ENCODE results near the gene SLC8A2. TPM values are rescaled to one million over a fixed set of nuclear protein-coding genes. Genes with fewer than 3 reads are reported as not detected.
A peak's percentile ranks its signal among the peaks of the same experiment; 100 is the strongest.

SLC8A2 gene
- 7.3 and 8.3 TPM in 2 replicates for total RNA-seq (2021; fragmentation: NEBNext Ultra II Directional; extraction: Animal tissue kit (Norgen Biotek cat#: 25700))
- 12.4 and 15.7 TPM in 2 replicates for polyA plus RNA-seq (2011; rRNA removed)
- 9.3 TPM for polyA plus RNA-seq (2011; cell fraction: cytosol; rRNA removed)
- polyA plus RNA-seq (2011; cell fraction: nucleus; rRNA removed), result 16.6 TPM
- polyA plus RNA-seq (2012, experiment 1 of 2), result 7.1 to 14.9 TPM (median 11.4 TPM) in 4 replicates
- polyA plus RNA-seq (2012, experiment 2 of 2), result 6.9 TPM
- polyA plus RNA-seq (2013, experiment 1 of 2), result 6.6 TPM
- 6.1 TPM for polyA plus RNA-seq (2013, experiment 2 of 2)
- polyA minus RNA-seq (2011; rRNA and poly(A)+ RNA removed), result 27.9 and 30.5 TPM in 2 replicates
- polyA minus RNA-seq (2011; cell fraction: cytosol; rRNA and poly(A)+ RNA removed), result 12.6 TPM
- polyA minus RNA-seq (2011; cell fraction: nucleus; rRNA and poly(A)+ RNA removed), result 9.7 TPM
- long read RNA-seq, experiment 1, partial matches to known transcripts, result 0 of 10 reads
- long read RNA-seq, experiment 1, other reads (novel, unspliced or antisense), result 10 of 10 reads
- long read RNA-seq, experiment 2, partial matches to known transcripts, result 0 of 1 reads
- long read RNA-seq, experiment 2, other reads (novel, unspliced or antisense), result 1 of 1 reads

GRCh38 chr19:47471733-47472457 is at the start of gene SLC8A2:
SLC8A2 (minus strand) TSS chr19:47471893; CDS start chr19:47466403, 5,490 bp downstream.
- POLR2A ChIA-PET (ENCODE audit: partially characterized antibody), result interaction anchor here (1.1 to 5.2 kb wide), 5 partner anchors 9 to 235 kb away, joined by 3 to 29 read pairs (median 6); partner anchors contain the start of gene KPTN
- peak within 1 kb of the TSS; percentile 65 to 83 for H3K4me2 ChIP-seq (ENCODE audit: insufficient read depth in 1 of 2, low read depth in 2 of 2, low read length in 2 of 2)
- no peaks in the 10 kb centered on the region for H3K9me3 ChIP-seq (ENCODE audit: insufficient read depth in 2 of 2, low read depth in 1 of 2, low read length in 1 of 2)
- TF ChIP-seq KDM4A (IDR thresholded peaks at IDR 0.05; ENCODE audit: low read depth, low read length, severe bottlenecking), result peak; percentile 45
- TF ChIP-seq RBBP5 (IDR thresholded peaks at IDR 0.05; ENCODE audit: borderline replicate concordance, low read depth, low read length), result no peak
- peak; percentile 49; the same call in 1 of the 2 replicates for TF ChIP-seq GABPA (IDR thresholded peaks at IDR 0.05; ENCODE audit: borderline replicate concordance, insufficient read depth, low read length)
- TF ChIP-seq EGR1 (IDR thresholded peaks at IDR 0.05; ENCODE audit: borderline replicate concordance, low read depth, low read length), result peak; percentile 7; the same call in 1 of the 2 replicates
- TF ChIP-seq SIX5 (IDR thresholded peaks at IDR 0.05; ENCODE audit: low read depth, low read length), result no peak
- TF ChIP-seq CEBPB (IDR thresholded peaks at IDR 0.05; ENCODE audit: low read depth, low read length), result no peak
- peak; percentile 62 to 63; a peak in 1 of 4 replicates for TF ChIP-seq HDAC2 (IDR thresholded peaks at IDR 0.05; ENCODE audit: borderline replicate concordance in 1 of 2, low read depth in 2 of 2, low read length in 2 of 2)
- TF ChIP-seq SP1 (IDR thresholded peaks at IDR 0.05; ENCODE audit: low read depth, low read length), result peak; percentile 52; the same call in 1 of the 2 replicates

More at GRCh38 chr19:47471733-47472457, at the start of gene SLC8A2:
- Histone ChIP-seq H3K4me3 (ENCODE audit: extremely low read depth in 1 of 4, insufficient read depth in 2 of 4, low read depth in 3 of 4, low read length in 4 of 4) (peak within 1 kb of the TSS; percentile 61 to 86 (median 68)), H3K18ac (ENCODE audit: extremely low read depth, low read length) (peak within 1 kb of the TSS; percentile 60), H4K91ac (replicated peaks; ENCODE audit: insufficient read length, low read length) (no peak within 1 kb of the TSS), H3K9ac (replicated peaks in 1 of 4; ENCODE audit: extremely low read depth in 1 of 4, low read depth in 3 of 4, low read length in 3 of 4) (peak within 1 kb of the TSS in 1 of 4 experiments; percentile 47; a peak in 2 of 7 replicates), H3K79me1 (ENCODE audit: low read depth, low read length) (no peaks in the 10 kb centered on the region), H3K27ac (ENCODE audit: low read depth, low read length) (no peak within 1 kb of the TSS), H3K27me3 (replicated peaks in 1 of 4; ENCODE audit: control insufficient read depth in 3 of 4, extremely low read depth in 1 of 4, insufficient read depth in 3 of 4, low read length in 3 of 4) (peaks cover 0 to 5% (median 3%) of the 10 kb centered on the region in 4 experiments; a peak in 3 of 7 replicates), H2BK12ac (ENCODE audit: low read depth, low read length) (0 out of 2 replicates have a peak within 1 kb of the TSS, but pooled peaks have one; percentile 50), H2AFZ (ENCODE audit: low read length) (no peak within 1 kb of the TSS), H3K23ac (ENCODE audit: insufficient read length) (no peak within 1 kb of the TSS), H2BK120ac (replicated peaks; ENCODE audit: low read depth, low read length) (no peak within 1 kb of the TSS), H4K20me1 (replicated peaks in 1 of 2; ENCODE audit: control insufficient read depth in 1 of 2, insufficient read depth in 2 of 2, low read length in 2 of 2) (peaks cover 0 to 2% of the 10 kb centered on the region in 2 experiments), H2BK15ac (ENCODE audit: low read length) (no peak within 1 kb of the TSS), H3K23me2 (ENCODE audit: low read depth, low read length) (peaks cover 7% of the 10 kb centered on the region; the same call in 1 of the 2 replicates), H2AK5ac (ENCODE audit: low read depth, low read length) (no peak within 1 kb of the TSS), H3K79me2 (ENCODE audit: control insufficient read depth in 1 of 2, insufficient read depth in 2 of 2, low read length in 2 of 2) (no peaks in the 10 kb centered on the region), H2BK20ac (ENCODE audit: low read length) (peak within 1 kb of the TSS; percentile 72; the same call in 1 of the 2 replicates), H3K56ac (replicated peaks; ENCODE audit: insufficient read length, low read depth, low read length) (no peak within 1 kb of the TSS), H3K14ac (ENCODE audit: insufficient read length) (no peak within 1 kb of the TSS), H4K5ac (ENCODE audit: insufficient read length, low read depth, low read length) (no peak within 1 kb of the TSS), H3K4ac (replicated peaks; ENCODE audit: insufficient read length, low read depth, low read length) (no peak within 1 kb of the TSS), H3K4me1 (replicated peaks in 1 of 4; ENCODE audit: control insufficient read depth in 3 of 4, insufficient read depth in 4 of 4, low read length in 3 of 4) (peaks cover 4 to 33% (median 18%) of the 10 kb centered on the region in 4 experiments), H3K36me3 (ENCODE audit: control insufficient read depth in 2 of 4, insufficient read depth in 4 of 4, low read length in 3 of 4) (peaks cover 0 to 2% (median under 1%) of the 10 kb centered on the region in 4 experiments; a peak in 1 of 8 replicates), H2BK5ac (ENCODE audit: low read depth, low read length) (0 out of 2 replicates have a peak within 1 kb of the TSS, but pooled peaks have one; percentile 24), H4K8ac (ENCODE audit: extremely low read depth, insufficient read depth, low read length) (peak within 1 kb of the TSS; percentile 9; the same call in 1 of the 2 replicates)
- FAIRE-seq, result no peak
- DNase-seq (ENCODE audit: low read depth in 1 of 2, low spot score in 2 of 2), result peak; percentile 70 to 89
- CTCF ChIA-PET (ENCODE audit: partially characterized antibody), result interaction anchor here (1.1 to 11.5 kb wide), 4 partner anchors 19 to 241 kb away, joined by 3 to 80 read pairs (median 4); partner anchors contain the start of gene EHD2
- 13% methylated on average over 13 of the region's 29 CpGs; no CpG with 5 or more reads in 1 of the 2 experiments for WGBS, 2 experiments (ENCODE audit: extremely low coverage in 1 of 2, insufficient coverage in 1 of 2, insufficient read length in 1 of 2, insufficient replicate concordance in 2 of 2, low coverage in 1 of 2, low lambda C conversion rate in 2 of 2, missing lambda C conversion rate in 1 of 2)
